K562 (cell line): Measurements from ENCODE around the gene MEDAG. TPM values are rescaled to one million over a fixed set of nuclear protein-coding genes. Genes with fewer than 3 reads are reported as not detected.

ENCODE experiments used
- ATAC-seq: fragments of 200-7000 bp; cut with Tn5 transposase; 3 replicates; pipeline ENCODE4 v1.9.1; 2020; ENCODE audit warnings: moderate library complexity
- BruUV-seq: library from RNA; stranded (reverse); fragments of 400-500 nt; replicated peaks from 2 replicates; lab custom pipeline; 2021; lab: Mats Ljungman, UMichigan
- CTCF ChIA-PET: fragments of 300-600 bp; formaldehyde crosslinking; extraction: SDS; loops from one replicate; lab custom pipeline; 2021; ENCODE audit warnings: low intra/inter-chr PET ratio; lab: Yijun Ruan, JAX
- POLR2A ChIA-PET: fragments of 300-600, 350-650 bp; sonication (Branson Sonifier 250); formaldehyde crosslinking; extraction: SDS; loops from one replicate; lab custom pipeline; 2021; ENCODE audit warnings: antibody characterized with exemption, inconsistent platforms; lab: Yijun Ruan, JAX
- DNase-seq, 4 experiments: peaks; one replicate each; pipeline versions ENCODE4 v3.0.0 to v3.0.0-alpha.2; 2011 to 2018; ENCODE audit warnings: low spot score in 3 of 4, mixed read lengths in 3 of 4; ENCODE audit errors: extremely low read depth in 1 of 4
- FAIRE-seq: peaks from 2 replicates; lab custom pipeline; 2011; peaks lifted over from hg19 to GRCh38; lab: Jason Lieb, UNC
- H2AFZ ChIP-seq: 2 replicates; pipeline ENCODE4 v1.6.0; 2011; ENCODE audit warnings: low read depth, low read length, control low read depth, inconsistent platforms
- H3K27ac ChIP-seq: fragments of 200-600 bp; 3 replicates; pipeline ENCODE4 v1.8.0; 2011; ENCODE audit warnings: low read depth, mild to moderate bottlenecking, control low read depth, inconsistent platforms, low read length, moderate library complexity, mixed read lengths; ENCODE audit errors: extremely low read depth
- H3K27me3 ChIP-seq, 2 experiments: fragments of 300-600 bp in 1 of 2; 2 replicates in 1 of 2; 3 replicates in 1 of 2; pipeline versions ENCODE4 v1.6.0 to v1.8.0; 2011; ENCODE audit warnings: inconsistent platforms in 2 of 2, low read length in 2 of 2, mild to moderate bottlenecking in 1 of 2, mixed read lengths in 1 of 2, moderate library complexity in 1 of 2; ENCODE audit not compliant: control insufficient read depth in 2 of 2, insufficient read depth in 2 of 2
- H3K36me3 ChIP-seq: fragments of 300-600 bp; 3 replicates; pipeline ENCODE4 v1.8.0; 2011; ENCODE audit warnings: mild to moderate bottlenecking, low read length, inconsistent platforms; ENCODE audit not compliant: control insufficient read depth, insufficient read depth
- H3K4me1 ChIP-seq, 2 experiments: fragments of 200-600 bp in 1 of 2; replicated peaks in 1 of 2; 2 replicates in 1 of 2; 3 replicates in 1 of 2; pipeline versions ENCODE4 v1.5.1 to v1.8.0; 2011; ENCODE audit warnings: inconsistent platforms in 2 of 2, low read length in 2 of 2, mild to moderate bottlenecking in 1 of 2, mixed read lengths in 1 of 2, moderate library complexity in 1 of 2; ENCODE audit not compliant: control insufficient read depth in 2 of 2, insufficient read depth in 2 of 2
- H3K4me2 ChIP-seq: 2 replicates; pipeline ENCODE4 v1.6.1; 2011; ENCODE audit warnings: low read length, control low read depth, inconsistent platforms, mixed read lengths; ENCODE audit not compliant: insufficient read depth
- H3K4me3 ChIP-seq: fragments of 200-600 bp; sonication (generic), shearing (Covaris generic); 2 replicates; pipeline ENCODE4 v1.5.1; 2016; ENCODE audit warnings: control low read depth, inconsistent platforms
- H3K79me2 ChIP-seq: fragments of 200-600 bp; 3 replicates; pipeline ENCODE4 v1.8.0; 2011; ENCODE audit warnings: low read length, inconsistent platforms; ENCODE audit not compliant: control insufficient read depth, insufficient read depth
- H3K9ac ChIP-seq, 2 experiments: 2 replicates each; pipeline versions ENCODE4 v1.6.0 to v1.6.1; 2011; ENCODE audit warnings: low read depth in 2 of 2, low read length in 2 of 2, control low read depth in 1 of 2, inconsistent platforms in 1 of 2, mild to moderate bottlenecking in 1 of 2, mixed read lengths in 1 of 2; ENCODE audit not compliant: insufficient read depth in 1 of 2
- H3K9me1 ChIP-seq: one replicate; pipeline ENCODE4 v1.6.0; 2011; ENCODE audit warnings: inconsistent platforms, mild to moderate bottlenecking, low read length, moderate library complexity; ENCODE audit not compliant: control insufficient read depth, insufficient read depth
- H3K9me3 ChIP-seq: replicated peaks from 2 replicates; pipeline ENCODE4 v1.5.1; 2011; ENCODE audit warnings: low read depth, low read length, inconsistent platforms; ENCODE audit not compliant: control insufficient read depth, insufficient read depth
- H4K20me1 ChIP-seq: replicated peaks from 2 replicates; pipeline ENCODE4 v1.6.1; 2011; ENCODE audit warnings: low read length, inconsistent platforms, mixed read lengths; ENCODE audit not compliant: control insufficient read depth, insufficient read depth
- GTF3C2 ChIP-seq: IDR thresholded peaks from 3 replicates; pipeline ENCODE4 v1.6.1; 2011; ENCODE audit warnings: borderline replicate concordance, mild to moderate bottlenecking, moderate library complexity; ENCODE audit not compliant: insufficient read length; ENCODE audit errors: extremely low read depth
- MCM7 ChIP-seq, 2 experiments: fragments of 450-650 bp; IDR thresholded peaks; 2 replicates each; pipeline ENCODE4 v1.6.1; 2016 to 2018
- PREB ChIP-seq: sonication (generic); formaldehyde crosslinking; IDR thresholded peaks from 2 replicates; pipeline ENCODE4 v1.8.1; 2023; ENCODE audit warnings: mild to moderate bottlenecking, missing genetic modification reagents
- SFPQ ChIP-seq: fragments of 200-400 bp; formaldehyde crosslinking; IDR thresholded peaks from 2 replicates; pipeline ENCODE4 v1.6.1; 2017; ENCODE audit warnings: mild to moderate bottlenecking, low read depth, low read length, moderate library complexity
- TFAM ChIP-seq: fragments of 250-450 bp; sonication (Bioruptor Pico); conservative IDR thresholded peaks from 2 replicates; pipeline ENCODE4 v1.5.0; 2021; ENCODE audit warnings: mild to moderate bottlenecking, moderate library complexity
- WGBS: fragments of 100-300 bp; shearing (Covaris generic); methylation state at CpG from one replicate; pipeline ENCODE4 v1.1.6; 2016; ENCODE audit warnings: low coverage, mixed read lengths; ENCODE audit not compliant: insufficient coverage; ENCODE audit errors: missing lambda C conversion rate; 5-methylcytosine and 5-hydroxymethylcytosine counted together
- in situ Hi-C: fragments of 300-500 bp; cut with MboI; formaldehyde crosslinking; loops from 4 replicates; pipeline ENCODE4 v1.15.0; 2018; ENCODE audit warnings: inconsistent platforms, mixed read lengths
- intact Hi-C: fragments of 100-400 bp; cut with micrococcal nuclease; formaldehyde crosslinking; loops from 2 replicates; pipeline ENCODE4 v1.14.2; 2022
- polyA plus RNA-seq, 8 experiments: library from polyadenylated mRNA; depleted of rRNA in 4 of 8; stranded (reverse) in 5 of 8; unstranded in 3 of 8; fragments of >200 nt; fragmentation: Nextera tagmentation in 2 of 8; fragmentation: Illumina TruSeq in 1 of 8; extraction: Ambion mirVana in 2 of 8; extraction: Trizol in 1 of 8; gene quantifications; 2 replicates each; pipeline versions ENCODE4 v1.2.1 to v1.2.3, GENCODE V29; 2011 to 2014; ENCODE audit warnings: inconsistent platforms in 1 of 8, missing spikeins in 1 of 8
- total RNA-seq, 7 experiments: library from RNA; depleted of rRNA in 6 of 7; stranded (reverse); fragments of >200 nt in 6 of 7; fragmentation: Illumina TruSeq in 2 of 7; extraction: Trizol in 2 of 7; gene quantifications; 2 replicates each; pipeline versions ENCODE4 v1.2.1 to v1.2.3, GENCODE V29; 2011 to 2021; ENCODE audit warnings: low replicate concordance in 1 of 7

Gene MEDAG
- total and polyA plus RNA-seq, 9 of the 15 experiments (the other 6 are each of a cell fraction or from before 2014, with no cell fraction given), result not detected

GRCh38 chr13:30957258-30957943 lies 51.3 kb downstream of the MEDAG start (continued):
- TF ChIP-seq SFPQ, result no peak
- TF ChIP-seq PREB, result no peak

GRCh38 chr13:30959678-30960077 lies 53.6 kb downstream of the MEDAG start:
- CTCF ChIA-PET, result no interaction called here
- no peak for FAIRE-seq
- H3K79me2 ChIP-seq, result no peaks in the 10 kb centered on the region
- TF ChIP-seq TFAM (CRISPR knock-in tag), result no peak
- TF ChIP-seq GTF3C2, result no peak
- no peak for TF ChIP-seq MCM7 (IDR thresholded peaks at IDR 0.05)
- in situ Hi-C loops (no loop called here), intact Hi-C loops (no loop called here)
- H3K9me3 ChIP-seq, result no peaks in the 10 kb centered on the region
- H3K4me2 ChIP-seq, result no peak overlapping the region
- H3K9me1 ChIP-seq, result no peaks in the 10 kb centered on the region
- no peak overlapping the region for H2AFZ ChIP-seq
- no peak for DNase-seq
- no peak overlapping the region for H3K9ac ChIP-seq
- no peaks in the 10 kb centered on the region for H3K36me3 ChIP-seq
- no peaks in the 10 kb centered on the region for H3K4me1 ChIP-seq
- WGBS, result 0% methylated on average over 1 of the region's 1 CpG
- ATAC-seq, result no peak
- H3K27ac ChIP-seq, result no peak overlapping the region
- POLR2A ChIA-PET, result no interaction called here
- H4K20me1 ChIP-seq, result no peaks in the 10 kb centered on the region
- H3K4me3 ChIP-seq, result no peak overlapping the region
- no peaks in the 10 kb centered on the region; a peak in 1 of 5 replicates for H3K27me3 ChIP-seq
- no TSS peak for BruUV-seq
